B cell (primary cell): ENCODE results near the gene APP.

ENCODE experiments used
- EZH2 ChIP-seq: IDR thresholded peaks from 2 replicates; pipeline ENCODE4 v1.6.1; 2012; ENCODE audit warnings: borderline replicate concordance, low read depth, mild to moderate bottlenecking, moderate library complexity, low read length; ENCODE audit not compliant: insufficient read depth, poor library complexity, severe bottlenecking
- TF ChIP-seq, protein P1 (sequence below): fragments of 200-600 bp; IDR thresholded peaks from one replicate; pipeline ENCODE4 v1.8.0; 2022; ENCODE audit warnings: antibody characterized with exemption, mild to moderate bottlenecking

DNA sequence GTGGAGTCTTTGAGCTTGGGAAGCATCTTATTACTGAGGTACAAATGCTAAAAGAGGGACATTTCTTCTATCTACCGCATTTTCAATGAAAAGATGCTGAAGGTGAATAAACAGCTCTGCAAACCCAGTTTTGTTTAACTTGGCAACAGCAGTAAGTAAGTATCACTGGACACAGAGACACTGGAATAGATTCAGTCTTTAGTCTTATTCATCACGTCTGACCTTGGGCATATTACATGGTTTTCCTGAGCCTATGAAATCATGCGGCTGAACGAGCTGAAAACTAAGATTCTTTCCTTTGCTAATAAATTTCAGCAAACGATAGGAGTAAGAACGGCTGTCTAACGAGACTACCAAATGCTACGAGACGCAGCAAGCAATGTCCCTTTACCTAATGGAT, 228.4 kb downstream of the APP start:
- TF ChIP-seq, protein P1, sequence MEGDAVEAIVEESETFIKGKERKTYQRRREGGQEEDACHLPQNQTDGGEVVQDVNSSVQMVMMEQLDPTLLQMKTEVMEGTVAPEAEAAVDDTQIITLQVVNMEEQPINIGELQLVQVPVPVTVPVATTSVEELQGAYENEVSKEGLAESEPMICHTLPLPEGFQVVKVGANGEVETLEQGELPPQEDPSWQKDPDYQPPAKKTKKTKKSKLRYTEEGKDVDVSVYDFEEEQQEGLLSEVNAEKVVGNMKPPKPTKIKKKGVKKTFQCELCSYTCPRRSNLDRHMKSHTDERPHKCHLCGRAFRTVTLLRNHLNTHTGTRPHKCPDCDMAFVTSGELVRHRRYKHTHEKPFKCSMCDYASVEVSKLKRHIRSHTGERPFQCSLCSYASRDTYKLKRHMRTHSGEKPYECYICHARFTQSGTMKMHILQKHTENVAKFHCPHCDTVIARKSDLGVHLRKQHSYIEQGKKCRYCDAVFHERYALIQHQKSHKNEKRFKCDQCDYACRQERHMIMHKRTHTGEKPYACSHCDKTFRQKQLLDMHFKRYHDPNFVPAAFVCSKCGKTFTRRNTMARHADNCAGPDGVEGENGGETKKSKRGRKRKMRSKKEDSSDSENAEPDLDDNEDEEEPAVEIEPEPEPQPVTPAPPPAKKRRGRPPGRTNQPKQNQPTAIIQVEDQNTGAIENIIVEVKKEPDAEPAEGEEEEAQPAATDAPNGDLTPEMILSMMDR, result no peak
- no peak for TF ChIP-seq EZH2
